ENCODE measurements around the gene ABHD16B. TPM values are rescaled to one million over a fixed set of nuclear protein-coding genes. Genes with fewer than 3 reads are reported as not detected.

The ABHD16B gene
- total RNA-seq, 1 donor from 2014 or later = not detected

DNA sequence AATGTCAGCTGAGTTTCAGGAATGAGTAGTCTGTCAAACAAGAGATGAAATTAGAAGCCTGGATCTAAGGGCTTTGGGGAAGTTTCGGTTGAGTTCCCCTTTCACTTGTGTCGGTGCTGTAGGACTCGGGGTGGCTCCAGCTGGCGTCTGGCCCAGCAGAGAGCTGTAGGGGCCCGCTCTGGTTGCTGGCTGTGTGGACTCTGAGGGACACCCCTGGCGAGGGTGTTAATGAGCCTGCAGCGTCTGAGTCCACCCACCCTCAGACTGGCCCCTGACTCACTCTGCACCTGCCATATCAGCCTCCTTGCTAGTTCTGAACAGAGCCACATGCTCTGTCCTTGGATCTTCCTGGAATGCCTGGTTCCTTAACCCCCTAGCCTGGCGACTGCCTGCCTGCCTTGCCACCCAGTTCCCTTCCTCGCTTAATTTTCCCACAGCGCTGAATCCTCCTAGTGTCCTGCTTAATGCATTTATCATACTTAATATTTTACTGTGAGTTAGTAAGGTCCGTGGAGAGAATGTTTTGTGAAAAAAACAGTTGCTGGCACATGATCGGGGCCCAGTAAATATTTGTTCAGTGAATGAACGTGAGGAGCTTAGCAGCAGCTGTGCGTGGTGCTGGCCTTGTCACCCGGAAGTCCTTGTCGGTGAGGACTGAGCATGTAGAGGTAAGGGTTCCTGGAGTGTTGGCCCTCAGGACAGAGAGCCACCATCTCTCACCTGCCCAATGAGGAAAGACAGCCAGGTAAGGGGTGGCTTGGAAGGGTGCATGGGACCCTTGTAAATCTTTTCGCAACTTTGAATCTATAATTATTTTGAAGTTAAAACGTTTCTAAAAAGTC is 35.2 kb downstream of the ABHD16B start:
- H3K36me3 ChIP-seq (ENCODE audit: control insufficient read depth, insufficient read depth, low read length) = peaks cover 14% of the 10 kb centered on the region
- FAIRE-seq (no peak), DNase-seq (ENCODE audit: low read depth) (peak; percentile 31)
- no peak for TF ChIP-seq CTCF (IDR thresholded peaks at IDR 0.05; ENCODE audit: insufficient read depth, low read length, severe bottlenecking)
- H3K27me3 ChIP-seq (ENCODE audit: control insufficient read depth, insufficient read depth, low read length) = no peaks in the 10 kb centered on the region
- H3K4me3 ChIP-seq (ENCODE audit: low read depth, low read length) = peak overlapping the region; percentile 58

DNA sequence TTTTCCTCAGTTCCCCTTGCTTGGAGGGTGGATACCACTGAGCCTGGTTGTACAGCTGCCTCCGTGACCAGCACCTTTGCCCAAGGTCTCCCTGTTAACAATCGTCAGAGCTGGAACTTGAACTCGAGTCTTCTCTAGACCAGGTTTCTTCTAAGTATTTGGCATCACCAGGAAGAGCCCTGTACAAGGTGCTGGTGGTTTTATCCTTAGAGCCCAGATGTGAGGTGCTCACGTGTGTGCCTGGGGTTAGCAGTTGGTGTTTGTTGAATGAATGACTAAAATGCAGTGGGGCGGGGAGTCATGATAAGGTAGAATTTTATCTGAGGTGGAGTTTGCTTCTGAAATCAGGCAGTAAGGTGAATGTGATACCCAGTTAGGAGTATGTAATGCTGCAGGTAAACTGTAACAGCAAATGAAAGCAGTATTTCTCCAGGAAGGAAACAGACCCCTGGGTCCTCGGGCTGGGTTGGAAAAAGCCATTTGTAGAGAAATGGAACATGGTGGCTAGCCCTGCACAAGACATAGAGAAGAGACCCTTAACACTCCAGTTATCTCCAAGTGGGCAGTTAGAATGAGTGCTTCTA is 36.8 kb downstream of the ABHD16B start:
- Histone ChIP-seq H3K36me3 (ENCODE audit: control insufficient read depth, insufficient read depth, low read length) (peaks cover 11% of the 10 kb centered on the region), H3K27me3 (ENCODE audit: control insufficient read depth, insufficient read depth, low read length) (no peaks in the 10 kb centered on the region), H3K4me3 (ENCODE audit: low read depth, low read length) (no peak overlapping the region)
- no peak for TF ChIP-seq CTCF (IDR thresholded peaks at IDR 0.05; ENCODE audit: insufficient read depth, low read length, severe bottlenecking)
- DNase-seq (ENCODE audit: low read depth) (no peak), FAIRE-seq (no peak)

GRCh38 chr20:63898882-63899558 is 37.7 kb downstream of the ABHD16B start:
- peaks cover 11% of the 10 kb centered on the region for H3K36me3 ChIP-seq (ENCODE audit: control insufficient read depth, insufficient read depth, low read length)
- DNase-seq (ENCODE audit: low read depth) = no peak
- no peaks in the 10 kb centered on the region for H3K27me3 ChIP-seq (ENCODE audit: control insufficient read depth, insufficient read depth, low read length)
- FAIRE-seq = no peak
- TF ChIP-seq CTCF (IDR thresholded peaks at IDR 0.05; ENCODE audit: insufficient read depth, low read length, severe bottlenecking) = no peak
- H3K4me3 ChIP-seq (ENCODE audit: low read depth, low read length) = no peak overlapping the region

DNA sequence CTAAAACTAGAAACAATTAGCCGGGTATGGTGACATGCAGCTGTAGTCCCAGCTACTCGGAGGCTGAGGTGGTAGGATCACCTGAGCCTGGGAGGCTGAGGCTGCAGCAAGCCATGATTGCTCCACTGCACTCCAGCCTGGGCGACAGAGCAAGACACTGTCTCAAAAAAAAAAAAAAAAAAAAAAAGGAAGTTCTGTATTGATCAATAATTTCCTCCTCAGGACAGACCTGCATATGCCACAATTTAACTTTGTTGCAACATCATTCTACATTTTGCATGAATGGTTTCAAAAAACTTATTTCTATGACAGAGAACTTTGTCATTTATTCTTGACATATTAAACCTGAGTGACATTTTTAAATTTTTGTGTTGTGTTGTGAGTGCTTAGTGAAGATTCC is 39.1 kb downstream of the ABHD16B start:
- DNase-seq (ENCODE audit: low read depth) (no peak), FAIRE-seq (no peak)
- no peaks in the 10 kb centered on the region for H3K27me3 ChIP-seq (ENCODE audit: control insufficient read depth, insufficient read depth, low read length)
- peaks cover 11% of the 10 kb centered on the region for H3K36me3 ChIP-seq (ENCODE audit: control insufficient read depth, insufficient read depth, low read length)
- no peak overlapping the region for H3K4me3 ChIP-seq (ENCODE audit: low read depth, low read length)
- no peak for TF ChIP-seq CTCF (IDR thresholded peaks at IDR 0.05; ENCODE audit: insufficient read depth, low read length, severe bottlenecking)

DNA sequence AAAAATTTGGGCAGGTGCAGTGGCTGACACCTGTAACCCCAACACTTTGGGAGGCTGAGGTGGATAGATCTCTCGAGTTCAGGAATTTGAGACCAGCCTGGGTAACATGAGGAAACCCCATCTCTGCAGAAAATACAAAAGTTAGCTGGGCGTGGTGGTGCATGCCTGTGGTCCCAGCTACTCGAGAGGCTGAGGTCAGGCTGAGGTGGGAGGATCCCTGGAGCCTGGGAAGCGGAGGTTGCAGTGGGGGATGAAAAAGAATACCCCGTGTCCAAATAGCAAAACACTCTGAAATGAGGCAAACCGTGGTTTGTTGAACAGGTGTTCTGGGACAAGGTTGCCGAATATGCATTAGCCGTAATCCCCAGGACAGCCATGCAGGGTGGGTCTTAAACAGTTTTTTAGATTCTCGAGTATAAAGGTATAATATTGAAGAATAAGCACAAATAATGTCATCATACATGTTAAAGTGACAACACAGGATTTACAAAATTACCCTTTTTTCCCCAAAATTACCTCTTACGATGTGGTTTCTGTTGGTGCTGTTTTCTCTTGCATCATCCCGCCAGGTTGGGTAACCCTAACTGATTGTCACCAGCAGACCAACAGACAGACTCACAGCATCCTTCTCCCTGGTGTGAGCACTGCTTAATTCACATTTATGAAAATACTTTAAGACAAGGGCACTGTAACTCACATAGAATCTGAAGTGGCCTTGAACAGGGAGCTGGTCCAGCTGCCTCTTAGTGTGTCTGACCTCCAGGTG is 42.7 kb downstream of the ABHD16B start:
- no peak overlapping the region for H3K4me3 ChIP-seq (ENCODE audit: low read depth, low read length)
- H3K27me3 ChIP-seq (ENCODE audit: control insufficient read depth, insufficient read depth, low read length) = no peaks in the 10 kb centered on the region
- H3K36me3 ChIP-seq (ENCODE audit: control insufficient read depth, insufficient read depth, low read length) = peaks cover 6% of the 10 kb centered on the region
- no peak for TF ChIP-seq CTCF (IDR thresholded peaks at IDR 0.05; ENCODE audit: insufficient read depth, low read length, severe bottlenecking)
- no peak for DNase-seq (ENCODE audit: low read depth)
- FAIRE-seq = no peak
